22Rv1 (cell line): Measurements from ENCODE around the gene SERPINB12.

Experiments
- ZFX ChIP-seq: fragments of 450-650 bp; IDR thresholded peaks from 2 replicates; pipeline ENCODE4 v1.6.1; 2017; ENCODE audit warnings: antibody characterized with exemption, borderline replicate concordance
- TF ChIP-seq, protein P1 (sequence below): fragments of 450-650 bp; IDR thresholded peaks from 2 replicates; pipeline ENCODE4 v1.5.1; 2017; ENCODE audit warnings: mild to moderate bottlenecking

DNA sequence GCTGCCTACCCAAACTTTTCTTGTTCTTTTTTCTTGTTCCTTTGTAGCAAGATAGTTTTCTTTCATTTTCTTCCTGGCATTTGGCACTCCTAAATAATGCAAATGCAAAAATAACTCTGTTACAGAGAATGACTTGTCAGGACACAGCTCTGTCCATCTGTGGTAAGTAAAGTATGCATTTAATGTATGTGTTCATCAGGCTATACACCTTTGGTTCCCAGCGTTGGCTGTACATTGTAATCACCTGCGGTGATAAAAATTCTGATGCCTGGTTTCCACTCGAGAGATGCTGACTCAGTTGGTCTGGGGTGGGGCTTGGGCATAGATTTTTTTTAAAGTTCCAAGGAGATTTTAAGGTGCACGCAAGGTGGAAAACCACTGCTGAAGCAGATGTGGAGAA lies 44.8 kb downstream of the SERPINB12 start, which contains the start of gene SERPINB13:
- TF ChIP-seq, protein P1, sequence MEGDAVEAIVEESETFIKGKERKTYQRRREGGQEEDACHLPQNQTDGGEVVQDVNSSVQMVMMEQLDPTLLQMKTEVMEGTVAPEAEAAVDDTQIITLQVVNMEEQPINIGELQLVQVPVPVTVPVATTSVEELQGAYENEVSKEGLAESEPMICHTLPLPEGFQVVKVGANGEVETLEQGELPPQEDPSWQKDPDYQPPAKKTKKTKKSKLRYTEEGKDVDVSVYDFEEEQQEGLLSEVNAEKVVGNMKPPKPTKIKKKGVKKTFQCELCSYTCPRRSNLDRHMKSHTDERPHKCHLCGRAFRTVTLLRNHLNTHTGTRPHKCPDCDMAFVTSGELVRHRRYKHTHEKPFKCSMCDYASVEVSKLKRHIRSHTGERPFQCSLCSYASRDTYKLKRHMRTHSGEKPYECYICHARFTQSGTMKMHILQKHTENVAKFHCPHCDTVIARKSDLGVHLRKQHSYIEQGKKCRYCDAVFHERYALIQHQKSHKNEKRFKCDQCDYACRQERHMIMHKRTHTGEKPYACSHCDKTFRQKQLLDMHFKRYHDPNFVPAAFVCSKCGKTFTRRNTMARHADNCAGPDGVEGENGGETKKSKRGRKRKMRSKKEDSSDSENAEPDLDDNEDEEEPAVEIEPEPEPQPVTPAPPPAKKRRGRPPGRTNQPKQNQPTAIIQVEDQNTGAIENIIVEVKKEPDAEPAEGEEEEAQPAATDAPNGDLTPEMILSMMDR: no peak
- TF ChIP-seq ZFX: no peak
